EL (cell line): ENCODE measurements around the gene FCHO1.
A peak's percentile ranks its signal among the peaks of the same experiment; 100 is the strongest.
"Not testable (repeated sequence)": the region's sequence is repeated elsewhere in the genome, so short reads cannot be mapped to it uniquely, and the experiment has no call there.

Experiments
- DNase-seq: peaks from one replicate; pipeline ENCODE4 v3.0.0-alpha.2; 2016

FCHO1 gene

GRCh38 chr19:17796013-17796837 lies 44.9 kb downstream of the FCHO1 start:
- DNase-seq = no peak

- DNase-seq = no peak
These were observed 45.7 kb downstream of the FCHO1 start for GRCh38 chr19:17796838-17797423.

GRCh38 chr19:17797424-17798201 lies 46.3 kb downstream of the FCHO1 start:
- DNase-seq = peak; percentile 75

GRCh38 chr19:17798599-17798998 lies 47.3 kb downstream of the FCHO1 start:
- not testable (repeated sequence) for DNase-seq

- no peak for DNase-seq
These were observed 51.0 kb downstream of the FCHO1 start for GRCh38 chr19:17802137-17802858.

- DNase-seq = no peak
These were observed 52.1 kb downstream of the FCHO1 start for GRCh38 chr19:17803264-17803896.

- no peak for DNase-seq
These were observed 54.1 kb downstream of the FCHO1 start for GRCh38 chr19:17805427-17805826.

- DNase-seq = no peak
These were observed 55.7 kb downstream of the FCHO1 start for GRCh38 chr19:17806945-17807344.

- DNase-seq = no peak
These were observed 56.5 kb downstream of the FCHO1 start for GRCh38 chr19:17807731-17808316.

GRCh38 chr19:17811103-17811502 lies 59.8 kb downstream of the FCHO1 start:
- no peak for DNase-seq

GRCh38 chr19:17811681-17812080 lies 60.4 kb downstream of the FCHO1 start:
- DNase-seq = no peak

GRCh38 chr19:17812099-17812498 lies 60.8 kb downstream of the FCHO1 start:
- DNase-seq = no peak

GRCh38 chr19:17817668-17818363 lies 66.5 kb downstream of the FCHO1 start:
- DNase-seq = no peak

GRCh38 chr19:17821190-17821589 lies 69.9 kb downstream of the FCHO1 start, which contains the start of gene INSL3:
Gene INSL3 (minus strand): TSS chr19:17821519. CDS start chr19:17821506, 13 bp downstream.
- no peak for DNase-seq

GRCh38 chr19:17824339-17824738 lies 73.1 kb downstream of the FCHO1 start:
- DNase-seq = no peak

GRCh38 chr19:17826508-17827056 lies 75.3 kb downstream of the FCHO1 start:
- DNase-seq = no peak

- no peak for DNase-seq
These were observed 78.7 kb downstream of the FCHO1 start for GRCh38 chr19:17829855-17830566.

- DNase-seq = peak; percentile 34
These were observed 79.5 kb downstream of the FCHO1 start for GRCh38 chr19:17830567-17831418.

- no peak for DNase-seq
These were observed 80.2 kb downstream of the FCHO1 start for GRCh38 chr19:17831419-17831888.
